Effector memory CD4-positive, alpha-beta T cell (primary cell): ENCODE results near the gene LRRD1.
"Not testable (repeated sequence)": the region's sequence is repeated elsewhere in the genome, so short reads cannot be mapped to it uniquely, and the experiment has no call there.

ENCODE experiments used
- DNase-seq, 3 donors: peaks; one replicate each; pipeline ENCODE4 v3.0.0-alpha.2; 2020
- H3K27ac ChIP-seq: 2 replicates; pipeline ENCODE4 v1.7.0; 2013; ENCODE audit warnings: mild to moderate bottlenecking, low read length, moderate library complexity; ENCODE audit not compliant: insufficient read depth, poor library complexity, severe bottlenecking
- H3K27me3 ChIP-seq: replicated peaks from 2 replicates; pipeline ENCODE4 v1.7.0; 2013; ENCODE audit warnings: mild to moderate bottlenecking, low read length; ENCODE audit not compliant: insufficient read depth, control insufficient read depth, poor library complexity, severe bottlenecking
- H3K36me3 ChIP-seq: 2 replicates; pipeline ENCODE4 v1.7.0; 2013; ENCODE audit warnings: mild to moderate bottlenecking, low read length, moderate library complexity; ENCODE audit not compliant: control insufficient read depth, insufficient read depth
- H3K4me1 ChIP-seq: 2 replicates; pipeline ENCODE4 v1.7.0; 2013; ENCODE audit warnings: low read length, mild to moderate bottlenecking; ENCODE audit not compliant: control insufficient read depth, insufficient read depth, poor library complexity, severe bottlenecking
- H3K4me3 ChIP-seq: 2 replicates; pipeline ENCODE4 v1.7.0; 2013; ENCODE audit warnings: low read length, low read depth, mild to moderate bottlenecking; ENCODE audit not compliant: insufficient read depth, poor library complexity, severe bottlenecking
- H3K9me3 ChIP-seq: 2 replicates; pipeline ENCODE4 v1.7.0; 2013; ENCODE audit warnings: mild to moderate bottlenecking, low read length, moderate library complexity; ENCODE audit not compliant: control insufficient read depth

The LRRD1 gene

DNA sequence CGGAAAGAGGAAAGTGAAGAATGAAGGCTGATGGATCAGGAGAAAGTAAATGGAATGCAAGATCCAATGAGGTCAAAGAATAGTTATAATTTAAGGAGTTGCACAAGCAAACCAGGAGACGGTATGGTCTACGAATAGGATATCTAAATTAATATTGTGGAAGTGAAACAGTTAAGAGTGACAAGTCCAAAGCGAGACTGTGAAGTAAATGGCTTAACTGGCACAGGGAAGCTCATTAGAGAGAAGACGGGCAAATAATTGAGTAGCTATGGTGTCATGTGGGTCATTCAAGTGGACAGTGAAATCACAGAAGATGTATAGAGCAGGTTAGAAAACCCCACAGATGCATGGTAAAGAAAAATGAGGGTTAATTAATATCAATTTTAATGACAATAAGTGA lies 47.8 kb downstream of the LRRD1 start:
- no peaks in the 10 kb centered on the region for H3K9me3 ChIP-seq
- no peak for DNase-seq
- no peak overlapping the region for H3K4me3 ChIP-seq
- peaks cover 9% of the 10 kb centered on the region for H3K4me1 ChIP-seq
- peaks cover 5% of the 10 kb centered on the region for H3K36me3 ChIP-seq
- no peaks in the 10 kb centered on the region for H3K27me3 ChIP-seq
- H3K27ac ChIP-seq: no peak overlapping the region

DNA sequence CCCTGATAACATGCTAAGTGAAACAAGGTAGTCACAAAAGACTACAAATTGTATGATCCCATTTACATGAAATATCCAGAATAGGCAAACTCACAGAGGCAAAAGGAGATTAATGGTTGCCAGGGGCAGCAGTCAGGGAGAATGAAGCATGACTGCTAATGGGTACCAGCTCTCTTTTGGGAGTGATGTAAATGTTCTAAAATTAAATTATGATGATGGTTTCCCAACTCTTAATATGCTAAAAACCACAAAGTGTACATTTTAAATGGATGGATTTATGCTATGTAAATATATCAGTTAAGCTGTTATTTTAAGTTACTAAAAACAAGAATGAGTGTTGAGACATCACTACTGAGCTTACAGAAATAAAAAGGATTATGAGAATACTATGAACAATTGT lies 57.3 kb downstream of the LRRD1 start:
- Histone ChIP-seq H3K27ac (no peak overlapping the region), H3K4me1 (no peaks in the 10 kb centered on the region), H3K4me3 (no peak overlapping the region), H3K9me3 (no peaks in the 10 kb centered on the region), H3K36me3 (peaks cover 24% of the 10 kb centered on the region), H3K27me3 (no peaks in the 10 kb centered on the region)
- no peak for DNase-seq

DNA sequence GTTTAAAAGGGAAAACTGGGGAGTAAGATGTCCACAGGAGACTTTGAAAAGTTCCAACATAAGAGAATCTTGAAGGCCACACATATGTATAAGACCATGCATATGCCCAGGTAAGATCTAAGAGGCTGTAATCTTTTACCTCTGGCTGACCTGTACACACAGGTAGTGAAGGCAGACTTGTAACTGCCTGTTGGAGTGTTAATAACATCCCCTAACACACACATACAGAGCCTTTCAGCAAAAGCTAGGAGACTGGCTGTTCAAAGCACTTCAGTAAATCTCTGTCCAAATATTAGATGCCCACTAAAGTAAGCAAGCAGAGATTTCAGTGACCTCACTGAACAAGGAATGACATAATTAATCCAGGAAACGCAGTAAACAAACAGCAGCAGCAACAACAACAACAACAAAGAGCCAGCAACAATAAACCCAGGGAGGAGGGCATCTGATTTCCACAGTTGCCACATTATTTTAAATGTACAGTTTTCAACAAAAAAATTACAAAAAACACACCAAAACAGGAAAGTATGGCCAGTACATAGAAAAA lies 59.7 kb downstream of the LRRD1 start:
- Histone ChIP-seq H3K9me3 (no peaks in the 10 kb centered on the region), H3K36me3 (peaks cover 22% of the 10 kb centered on the region), H3K27me3 (no peaks in the 10 kb centered on the region), H3K27ac (no peak overlapping the region), H3K4me3 (no peak overlapping the region), H3K4me1 (no peaks in the 10 kb centered on the region)
- no peak for DNase-seq

DNA sequence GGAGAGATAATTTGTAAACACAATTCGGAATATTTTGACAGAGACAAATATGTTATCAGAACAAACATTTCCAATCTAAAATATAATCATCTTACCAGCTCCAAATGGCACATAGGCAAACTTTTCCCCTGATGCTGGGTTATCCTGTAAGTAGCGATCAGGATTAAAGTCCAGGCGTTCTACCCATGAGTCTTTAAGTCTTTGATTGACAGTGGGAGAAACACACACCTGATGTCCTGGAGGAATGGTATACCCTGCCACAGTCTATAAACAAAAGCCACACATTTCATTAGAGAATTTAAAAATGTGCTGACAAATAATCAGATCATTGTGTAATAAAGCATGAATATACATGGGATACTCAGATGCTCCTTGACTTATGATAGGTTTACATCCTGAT lies 62.0 kb downstream of the LRRD1 start:
- H3K36me3 ChIP-seq: peaks cover 11% of the 10 kb centered on the region
- no peak overlapping the region for H3K27ac ChIP-seq
- no peaks in the 10 kb centered on the region for H3K4me1 ChIP-seq

DNA sequence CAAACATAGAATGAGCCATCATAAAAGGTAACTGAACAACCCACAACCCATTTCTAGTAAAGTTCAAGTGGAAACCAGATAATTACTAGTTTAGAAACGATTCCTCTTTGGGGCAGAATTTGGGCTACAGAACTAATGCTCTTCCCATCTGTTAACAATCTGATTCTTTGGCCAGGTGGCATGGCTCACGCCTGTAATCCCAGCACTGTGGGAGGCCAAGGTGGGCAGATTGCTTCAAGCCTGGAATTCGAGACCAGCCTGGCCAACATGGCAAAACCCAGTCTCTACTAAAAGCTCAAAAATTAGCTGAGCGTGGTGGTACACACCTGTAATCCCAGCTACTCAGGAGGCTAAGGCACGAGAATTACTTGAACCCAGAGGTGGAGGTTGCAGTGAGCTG lies 63.1 kb downstream of the LRRD1 start:
- no peak for DNase-seq
- H3K27me3 ChIP-seq: no peaks in the 10 kb centered on the region
- H3K4me1 ChIP-seq: no peaks in the 10 kb centered on the region
- peaks cover 3% of the 10 kb centered on the region for H3K36me3 ChIP-seq
- H3K4me3 ChIP-seq: no peak overlapping the region
- no peak overlapping the region for H3K27ac ChIP-seq
- H3K9me3 ChIP-seq: no peaks in the 10 kb centered on the region

More for the DNA sequence above, 62.0 kb downstream of the LRRD1 start:
- H3K9me3 ChIP-seq: no peaks in the 10 kb centered on the region
- H3K27me3 ChIP-seq: no peaks in the 10 kb centered on the region
- H3K4me3 ChIP-seq: no peak overlapping the region
- no peak for DNase-seq

DNA sequence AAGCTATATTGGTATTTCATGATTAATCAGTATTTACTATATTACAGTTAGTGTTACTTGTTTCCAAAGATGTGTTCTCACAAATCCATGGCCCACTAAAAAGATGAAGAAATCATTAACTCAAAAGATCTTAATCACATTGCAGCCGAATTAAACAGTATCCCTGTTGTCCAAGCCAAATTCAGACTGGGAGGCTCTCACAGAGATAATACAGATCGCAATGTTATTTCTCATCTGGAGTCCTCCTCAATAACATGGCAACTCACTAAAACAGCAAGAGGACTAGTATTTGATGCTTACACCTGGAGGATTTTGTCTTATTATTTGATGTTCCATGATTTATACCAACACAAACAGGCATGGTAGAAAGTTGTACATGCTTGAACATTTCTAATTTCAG lies 68.1 kb downstream of the LRRD1 start:
- Histone ChIP-seq H3K9me3 (no peaks in the 10 kb centered on the region), H3K27me3 (no peaks in the 10 kb centered on the region), H3K36me3 (peaks cover 21% of the 10 kb centered on the region), H3K4me1 (no peaks in the 10 kb centered on the region), H3K27ac (no peak overlapping the region), H3K4me3 (no peak overlapping the region)
- no peak for DNase-seq

DNA sequence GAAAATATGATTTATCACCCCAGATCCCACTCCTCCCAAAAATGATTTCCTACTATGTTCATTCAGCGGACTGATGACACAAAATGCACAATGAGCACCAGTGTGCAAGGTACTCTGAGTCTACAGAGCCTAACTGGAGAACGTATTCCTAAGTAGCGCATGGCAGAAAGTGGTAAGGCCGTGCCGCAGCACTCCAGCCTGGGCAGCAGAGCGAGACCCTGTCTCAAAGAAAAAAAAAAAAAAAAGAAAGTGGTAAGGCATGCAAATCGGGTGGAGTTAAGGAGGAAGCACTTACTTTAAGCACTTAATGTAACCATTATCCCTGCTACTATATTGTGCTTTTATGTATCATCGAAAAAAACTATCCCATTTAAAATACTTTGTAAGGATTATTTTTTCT lies 70.1 kb downstream of the LRRD1 start:
- DNase-seq: no peak
- no peak overlapping the region for H3K4me3 ChIP-seq
- H3K4me1 ChIP-seq: no peaks in the 10 kb centered on the region
- no peaks in the 10 kb centered on the region for H3K27me3 ChIP-seq
- H3K36me3 ChIP-seq: peaks cover 25% of the 10 kb centered on the region
- H3K27ac ChIP-seq: no peak overlapping the region
- H3K9me3 ChIP-seq: no peaks in the 10 kb centered on the region

DNA sequence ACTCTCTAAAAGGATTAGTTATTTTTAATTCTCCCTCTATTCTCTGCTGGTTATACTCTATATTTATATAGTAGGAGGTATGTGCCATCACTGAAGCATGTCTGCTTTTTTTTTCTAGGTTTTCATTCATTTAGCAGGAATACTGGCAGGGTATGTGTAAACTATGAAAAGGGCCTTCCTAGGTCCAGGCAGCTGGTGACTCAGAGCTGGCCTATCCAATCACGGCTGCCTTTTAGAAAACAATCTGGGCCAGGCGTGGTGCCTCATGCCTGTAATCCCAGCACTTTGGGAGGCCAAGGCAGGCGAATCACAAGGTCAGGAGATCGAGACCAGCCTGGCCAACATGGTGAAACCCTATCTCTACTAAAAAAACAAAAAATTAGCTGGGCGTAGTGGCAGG lies 76.1 kb downstream of the LRRD1 start:
- H3K9me3 ChIP-seq, H3K4me3 ChIP-seq, H3K4me1 ChIP-seq, H3K27me3 ChIP-seq, DNase-seq, H3K27ac ChIP-seq: not testable (repeated sequence)
- H3K36me3 ChIP-seq: peaks cover 44% of the 10 kb centered on the region

DNA sequence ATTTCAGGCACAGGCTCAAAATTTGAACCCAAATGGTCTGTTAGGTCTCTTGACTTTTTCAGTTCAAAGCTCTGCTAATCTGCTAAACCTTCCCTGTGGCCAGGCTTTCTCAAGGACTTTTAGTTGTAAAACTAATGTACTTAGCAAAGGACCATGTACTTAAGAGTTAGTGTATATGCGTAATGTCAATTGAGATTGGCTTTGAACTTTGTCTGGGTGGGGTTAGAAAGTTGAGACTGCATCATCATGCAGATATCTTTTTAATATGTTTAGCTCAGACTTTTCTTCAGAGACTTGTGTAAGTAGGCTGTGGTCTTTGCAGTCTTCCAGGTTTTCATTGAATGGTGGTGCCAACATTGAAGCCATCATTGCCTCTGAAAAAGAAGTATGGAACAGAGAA lies 78.4 kb downstream of the LRRD1 start:
- no peak overlapping the region for H3K27ac ChIP-seq
- no peak overlapping the region for H3K4me3 ChIP-seq
- H3K4me1 ChIP-seq: no peaks in the 10 kb centered on the region
- no peaks in the 10 kb centered on the region for H3K9me3 ChIP-seq
- H3K36me3 ChIP-seq: peaks cover 55% of the 10 kb centered on the region
- no peaks in the 10 kb centered on the region for H3K27me3 ChIP-seq
- no peak for DNase-seq

DNA sequence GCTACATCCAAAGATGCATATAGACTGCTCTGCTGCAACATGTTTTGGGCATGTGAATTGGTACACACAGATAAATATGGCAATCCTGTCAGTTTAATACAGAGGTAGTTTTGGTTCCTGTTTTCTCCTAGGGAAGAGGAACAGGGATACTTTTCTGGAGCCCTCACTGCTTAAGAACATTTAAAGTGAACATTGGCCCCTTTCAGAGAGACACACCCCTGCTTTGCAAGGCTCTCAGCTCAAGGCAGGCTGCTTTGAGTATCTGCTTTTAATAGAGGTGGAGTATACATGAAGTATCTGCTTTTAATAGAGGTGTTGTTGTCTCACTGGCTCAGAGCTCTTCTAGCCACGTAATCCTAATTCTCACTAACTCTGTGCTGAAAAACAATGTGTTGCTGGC lies 83.6 kb downstream of the LRRD1 start:
- H3K4me1 ChIP-seq: no peaks in the 10 kb centered on the region
- H3K9me3 ChIP-seq: no peaks in the 10 kb centered on the region
- H3K27me3 ChIP-seq: no peaks in the 10 kb centered on the region
- no peak overlapping the region for H3K4me3 ChIP-seq
- DNase-seq: no peak
- no peak overlapping the region for H3K27ac ChIP-seq
- H3K36me3 ChIP-seq: peaks cover 54% of the 10 kb centered on the region
